Esophagus squamous epithelium (tissue), 4 donors: ENCODE measurements around the gene LPIN3.

Experiments used
- CTCF ChIP-seq, 6 experiments: fragments of 450-650 bp in 4 of 6; fragments of 200-600 bp in 2 of 6; sonication (generic) in 2 of 6; IDR thresholded peaks; one replicate each; pipeline ENCODE4 v1.5.1; 2016 to 2019; ENCODE audit warnings: antibody characterized with exemption in 6 of 6, mild to moderate bottlenecking in 4 of 6, moderate library complexity in 4 of 6
- POLR2A ChIP-seq, 4 donors: fragments of 450-650 bp; IDR thresholded peaks; one replicate each; pipeline ENCODE4 v1.6.1; 2017; ENCODE audit warnings: antibody characterized with exemption in 4 of 4, mild to moderate bottlenecking in 4 of 4, moderate library complexity in 3 of 4

- TF ChIP-seq CTCF (IDR thresholded peaks at IDR 0.05) (no peak), POLR2A (IDR thresholded peaks at IDR 0.05) (no peak)
These were observed 24.5 kb downstream of the LPIN3 start for GRCh38 chr20:41364967-41365765.
